ENCODE results near the gene TSPAN8.

Gene TSPAN8

GRCh38 chr12:71157601-71158233 lies at the start of gene TSPAN8:
Gene TSPAN8, minus strand, starts transcription at chr12:71157999. Its CDS starts 321 bp downstream, at chr12:71157678.
- H3K9me3 Mint-ChIP-seq: peaks cover 6% of the 10 kb centered on the region
- H3K27me3 Mint-ChIP-seq: peaks cover 4% of the 10 kb centered on the region
- no peaks in the 10 kb centered on the region for H3K4me1 Mint-ChIP-seq (ENCODE audit: low read depth)
- H3K4me3 Mint-ChIP-seq: no peak within 1 kb of the TSS
- H3K27ac Mint-ChIP-seq: no peak within 1 kb of the TSS
- H3K36me3 Mint-ChIP-seq (ENCODE audit: low read depth): no peaks in the 10 kb centered on the region

GRCh38 chr12:71201136-71201679 lies 43.4 kb upstream of the TSPAN8 start:
- no peak overlapping the region for H3K27ac Mint-ChIP-seq
- H3K4me3 Mint-ChIP-seq: no peak overlapping the region
- H3K27me3 Mint-ChIP-seq: no peaks in the 10 kb centered on the region
- H3K9me3 Mint-ChIP-seq: no peaks in the 10 kb centered on the region
- H3K4me1 Mint-ChIP-seq (ENCODE audit: low read depth): no peaks in the 10 kb centered on the region
- no peaks in the 10 kb centered on the region for H3K36me3 Mint-ChIP-seq (ENCODE audit: low read depth)

- no peaks in the 10 kb centered on the region for H3K27me3 Mint-ChIP-seq
- H3K27ac Mint-ChIP-seq: no peak overlapping the region
- no peaks in the 10 kb centered on the region for H3K9me3 Mint-ChIP-seq
- H3K4me1 Mint-ChIP-seq (ENCODE audit: low read depth): no peaks in the 10 kb centered on the region
- H3K4me3 Mint-ChIP-seq: no peak overlapping the region
- no peaks in the 10 kb centered on the region for H3K36me3 Mint-ChIP-seq (ENCODE audit: low read depth)
Measured at GRCh38 chr12:71200706-71201105, 42.9 kb upstream of the TSPAN8 start.

GRCh38 chr12:71197460-71197859 lies 39.7 kb upstream of the TSPAN8 start:
- Mint-ChIP-seq H3K4me1 (ENCODE audit: low read depth) (no peaks in the 10 kb centered on the region), H3K27me3 (no peaks in the 10 kb centered on the region), H3K27ac (no peak overlapping the region), H3K9me3 (peaks cover 3% of the 10 kb centered on the region), H3K36me3 (ENCODE audit: low read depth) (no peaks in the 10 kb centered on the region), H3K4me3 (no peak overlapping the region)

GRCh38 chr12:71195338-71195896 lies 37.6 kb upstream of the TSPAN8 start:
- Mint-ChIP-seq H3K4me1 (ENCODE audit: low read depth) (no peaks in the 10 kb centered on the region), H3K27ac (no peak overlapping the region), H3K4me3 (no peak overlapping the region), H3K36me3 (ENCODE audit: low read depth) (no peaks in the 10 kb centered on the region), H3K9me3 (peaks cover 3% of the 10 kb centered on the region), H3K27me3 (no peaks in the 10 kb centered on the region)

- H3K36me3 Mint-ChIP-seq (ENCODE audit: low read depth): no peaks in the 10 kb centered on the region
- H3K27ac Mint-ChIP-seq: no peak overlapping the region
- H3K4me3 Mint-ChIP-seq: no peak overlapping the region
- peaks cover 3% of the 10 kb centered on the region for H3K9me3 Mint-ChIP-seq
- no peaks in the 10 kb centered on the region for H3K27me3 Mint-ChIP-seq
- no peaks in the 10 kb centered on the region for H3K4me1 Mint-ChIP-seq (ENCODE audit: low read depth)
Measured at GRCh38 chr12:71194657-71195056, 36.9 kb upstream of the TSPAN8 start.

- H3K27me3 Mint-ChIP-seq: no peaks in the 10 kb centered on the region
- no peak overlapping the region for H3K4me3 Mint-ChIP-seq
- no peaks in the 10 kb centered on the region for H3K36me3 Mint-ChIP-seq (ENCODE audit: low read depth)
- H3K9me3 Mint-ChIP-seq: peaks cover 3% of the 10 kb centered on the region
- no peak overlapping the region for H3K27ac Mint-ChIP-seq
- no peaks in the 10 kb centered on the region for H3K4me1 Mint-ChIP-seq (ENCODE audit: low read depth)
Measured at GRCh38 chr12:71193041-71193440, 35.2 kb upstream of the TSPAN8 start.

- Mint-ChIP-seq H3K27me3 (peaks cover under 1% of the 10 kb centered on the region), H3K9me3 (peaks cover 3% of the 10 kb centered on the region), H3K27ac (no peak overlapping the region), H3K4me3 (no peak overlapping the region), H3K4me1 (ENCODE audit: low read depth) (no peaks in the 10 kb centered on the region), H3K36me3 (ENCODE audit: low read depth) (no peaks in the 10 kb centered on the region)
Measured at GRCh38 chr12:71191509-71192196, 33.9 kb upstream of the TSPAN8 start.

GRCh38 chr12:71190822-71191221 lies 33.0 kb upstream of the TSPAN8 start:
- Mint-ChIP-seq H3K9me3 (peaks cover 3% of the 10 kb centered on the region), H3K27me3 (peaks cover 3% of the 10 kb centered on the region), H3K4me3 (no peak overlapping the region), H3K27ac (no peak overlapping the region), H3K4me1 (ENCODE audit: low read depth) (no peaks in the 10 kb centered on the region), H3K36me3 (ENCODE audit: low read depth) (no peaks in the 10 kb centered on the region)

GRCh38 chr12:71187379-71187778 lies 29.6 kb upstream of the TSPAN8 start:
- Mint-ChIP-seq H3K9me3 (peaks cover 1% of the 10 kb centered on the region), H3K4me1 (ENCODE audit: low read depth) (peaks cover 6% of the 10 kb centered on the region)

GRCh38 chr12:71186571-71187288 lies 28.9 kb upstream of the TSPAN8 start:
- Mint-ChIP-seq H3K27me3 (peaks cover 3% of the 10 kb centered on the region), H3K9me3 (peaks cover 3% of the 10 kb centered on the region), H3K27ac (no peak overlapping the region), H3K4me3 (no peak overlapping the region), H3K36me3 (ENCODE audit: low read depth) (no peaks in the 10 kb centered on the region), H3K4me1 (ENCODE audit: low read depth) (peaks cover 6% of the 10 kb centered on the region)

More at GRCh38 chr12:71187379-71187778, 29.6 kb upstream of the TSPAN8 start:
- no peaks in the 10 kb centered on the region for H3K36me3 Mint-ChIP-seq (ENCODE audit: low read depth)
- no peak overlapping the region for H3K4me3 Mint-ChIP-seq
- H3K27me3 Mint-ChIP-seq: peaks cover 3% of the 10 kb centered on the region
- H3K27ac Mint-ChIP-seq: no peak overlapping the region

- H3K27ac Mint-ChIP-seq: no peak overlapping the region
- no peaks in the 10 kb centered on the region for H3K36me3 Mint-ChIP-seq (ENCODE audit: low read depth)
- H3K27me3 Mint-ChIP-seq: peaks cover 3% of the 10 kb centered on the region
Measured at GRCh38 chr12:71183846-71184245, 26.0 kb upstream of the TSPAN8 start.

GRCh38 chr12:71183018-71183417 lies 25.2 kb upstream of the TSPAN8 start:
- peaks cover 6% of the 10 kb centered on the region for H3K4me1 Mint-ChIP-seq (ENCODE audit: low read depth)
- H3K4me3 Mint-ChIP-seq: no peak overlapping the region
- no peak overlapping the region for H3K27ac Mint-ChIP-seq
- peaks cover 3% of the 10 kb centered on the region for H3K27me3 Mint-ChIP-seq
- peaks cover 3% of the 10 kb centered on the region for H3K9me3 Mint-ChIP-seq
- no peaks in the 10 kb centered on the region for H3K36me3 Mint-ChIP-seq (ENCODE audit: low read depth)

More at GRCh38 chr12:71183846-71184245, 26.0 kb upstream of the TSPAN8 start:
- Mint-ChIP-seq H3K9me3 (peaks cover 3% of the 10 kb centered on the region), H3K4me3 (no peak overlapping the region), H3K4me1 (ENCODE audit: low read depth) (peaks cover 6% of the 10 kb centered on the region)

- Mint-ChIP-seq H3K4me1 (ENCODE audit: low read depth) (peaks cover 4% of the 10 kb centered on the region), H3K27ac (no peak overlapping the region), H3K27me3 (no peaks in the 10 kb centered on the region), H3K36me3 (ENCODE audit: low read depth) (no peaks in the 10 kb centered on the region), H3K4me3 (no peak overlapping the region), H3K9me3 (peaks cover 3% of the 10 kb centered on the region)
Measured at GRCh38 chr12:71178162-71178561, 20.4 kb upstream of the TSPAN8 start.

- H3K27ac Mint-ChIP-seq: no peak overlapping the region
- H3K27me3 Mint-ChIP-seq: no peaks in the 10 kb centered on the region
- no peak overlapping the region for H3K4me3 Mint-ChIP-seq
- H3K9me3 Mint-ChIP-seq: no peaks in the 10 kb centered on the region
- H3K4me1 Mint-ChIP-seq (ENCODE audit: low read depth): no peaks in the 10 kb centered on the region
- no peaks in the 10 kb centered on the region for H3K36me3 Mint-ChIP-seq (ENCODE audit: low read depth)
Measured at GRCh38 chr12:71174825-71175224, 17.0 kb upstream of the TSPAN8 start.

All from stimulated activated naive CD8-positive, alpha-beta T cell treated with anti-CD3 and anti-CD28 coated beads, Interleukin-15, Interleukin-2, amounts not matched to agents 100 ng/mL and 50 ng/mL, for 24 hours (primary cell).